ENCODE measurements around the gene WDR46.

DNA sequence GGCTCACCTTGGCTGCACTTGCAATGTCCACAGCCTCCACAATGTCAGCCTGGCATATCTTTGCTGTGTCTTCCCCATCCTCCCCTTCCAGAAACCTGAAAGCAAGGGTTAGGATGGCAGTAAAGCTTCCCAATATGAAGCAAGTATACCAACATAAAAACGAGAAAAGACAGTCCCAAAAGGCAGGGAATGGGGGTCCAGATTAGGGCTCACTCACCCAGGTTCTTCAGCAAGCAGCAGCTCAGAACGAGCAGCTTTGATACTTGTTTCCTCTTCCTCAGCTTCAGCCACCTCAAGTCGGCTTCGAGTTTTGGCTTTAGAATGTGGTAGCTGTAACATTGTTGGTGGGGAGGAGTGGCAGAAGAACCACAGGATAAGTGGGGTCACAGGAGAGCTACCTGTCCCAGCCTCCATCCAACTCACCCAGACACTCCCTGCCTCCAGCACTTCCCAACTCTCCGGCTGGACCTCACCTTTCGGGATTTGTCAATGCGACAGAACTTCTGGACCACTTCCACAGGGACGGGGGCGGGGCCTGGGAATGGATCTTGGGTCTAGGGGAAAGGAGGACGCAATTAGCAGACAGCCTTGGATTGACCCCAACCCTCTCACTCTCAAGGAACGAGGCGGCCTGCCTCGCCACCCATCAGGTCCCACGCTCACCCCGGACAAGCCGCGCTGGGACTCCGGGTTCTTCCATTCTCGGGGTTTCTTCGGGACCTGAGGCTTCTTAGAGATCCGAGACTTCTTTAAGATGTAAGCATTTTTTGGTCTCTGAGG is 708 bp downstream of the WDR46 start:
- TF ChIP-seq, protein P1, sequence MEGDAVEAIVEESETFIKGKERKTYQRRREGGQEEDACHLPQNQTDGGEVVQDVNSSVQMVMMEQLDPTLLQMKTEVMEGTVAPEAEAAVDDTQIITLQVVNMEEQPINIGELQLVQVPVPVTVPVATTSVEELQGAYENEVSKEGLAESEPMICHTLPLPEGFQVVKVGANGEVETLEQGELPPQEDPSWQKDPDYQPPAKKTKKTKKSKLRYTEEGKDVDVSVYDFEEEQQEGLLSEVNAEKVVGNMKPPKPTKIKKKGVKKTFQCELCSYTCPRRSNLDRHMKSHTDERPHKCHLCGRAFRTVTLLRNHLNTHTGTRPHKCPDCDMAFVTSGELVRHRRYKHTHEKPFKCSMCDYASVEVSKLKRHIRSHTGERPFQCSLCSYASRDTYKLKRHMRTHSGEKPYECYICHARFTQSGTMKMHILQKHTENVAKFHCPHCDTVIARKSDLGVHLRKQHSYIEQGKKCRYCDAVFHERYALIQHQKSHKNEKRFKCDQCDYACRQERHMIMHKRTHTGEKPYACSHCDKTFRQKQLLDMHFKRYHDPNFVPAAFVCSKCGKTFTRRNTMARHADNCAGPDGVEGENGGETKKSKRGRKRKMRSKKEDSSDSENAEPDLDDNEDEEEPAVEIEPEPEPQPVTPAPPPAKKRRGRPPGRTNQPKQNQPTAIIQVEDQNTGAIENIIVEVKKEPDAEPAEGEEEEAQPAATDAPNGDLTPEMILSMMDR (IDR thresholded peaks at IDR 0.05) = no peak
- no peak for TF ChIP-seq POLR2A (IDR thresholded peaks at IDR 0.05)
- TF ChIP-seq POLR2AphosphoS5 (IDR thresholded peaks at IDR 0.05) = no peak
- TF ChIP-seq EP300 (IDR thresholded peaks at IDR 0.05) = no peak

All from sigmoid colon (tissue), 4 donors.